GM10248 (cell line): Measurements from ENCODE around the gene BHLHE41.
A peak's percentile ranks its signal among the peaks of the same experiment; 100 is the strongest.

Source experiments
- CTCF ChIA-PET: fragments of 300-600 bp; sonication (Branson Sonifier 250); formaldehyde crosslinking; extraction: SDS; loops from one replicate; lab custom pipeline; 2021; ENCODE audit warnings: antibody characterized with exemption; lab: Yijun Ruan, JAX
- POLR2A ChIA-PET: fragments of 350-650 bp; sonication (Branson Sonifier 250); formaldehyde crosslinking; extraction: SDS; loops from one replicate; lab custom pipeline; 2020; ENCODE audit warnings: antibody characterized with exemption; lab: Yijun Ruan, JAX
- DNase-seq: peaks from one replicate; pipeline ENCODE4 v3.0.0; 2012; ENCODE audit errors: extremely low spot score
- CTCF ChIP-seq: IDR thresholded peaks from 2 replicates; pipeline ENCODE4 v1.5.1; 2012; ENCODE audit warnings: mild to moderate bottlenecking, low read depth; ENCODE audit errors: extremely low read depth, missing control alignments, control extremely low read depth

Gene BHLHE41

DNA sequence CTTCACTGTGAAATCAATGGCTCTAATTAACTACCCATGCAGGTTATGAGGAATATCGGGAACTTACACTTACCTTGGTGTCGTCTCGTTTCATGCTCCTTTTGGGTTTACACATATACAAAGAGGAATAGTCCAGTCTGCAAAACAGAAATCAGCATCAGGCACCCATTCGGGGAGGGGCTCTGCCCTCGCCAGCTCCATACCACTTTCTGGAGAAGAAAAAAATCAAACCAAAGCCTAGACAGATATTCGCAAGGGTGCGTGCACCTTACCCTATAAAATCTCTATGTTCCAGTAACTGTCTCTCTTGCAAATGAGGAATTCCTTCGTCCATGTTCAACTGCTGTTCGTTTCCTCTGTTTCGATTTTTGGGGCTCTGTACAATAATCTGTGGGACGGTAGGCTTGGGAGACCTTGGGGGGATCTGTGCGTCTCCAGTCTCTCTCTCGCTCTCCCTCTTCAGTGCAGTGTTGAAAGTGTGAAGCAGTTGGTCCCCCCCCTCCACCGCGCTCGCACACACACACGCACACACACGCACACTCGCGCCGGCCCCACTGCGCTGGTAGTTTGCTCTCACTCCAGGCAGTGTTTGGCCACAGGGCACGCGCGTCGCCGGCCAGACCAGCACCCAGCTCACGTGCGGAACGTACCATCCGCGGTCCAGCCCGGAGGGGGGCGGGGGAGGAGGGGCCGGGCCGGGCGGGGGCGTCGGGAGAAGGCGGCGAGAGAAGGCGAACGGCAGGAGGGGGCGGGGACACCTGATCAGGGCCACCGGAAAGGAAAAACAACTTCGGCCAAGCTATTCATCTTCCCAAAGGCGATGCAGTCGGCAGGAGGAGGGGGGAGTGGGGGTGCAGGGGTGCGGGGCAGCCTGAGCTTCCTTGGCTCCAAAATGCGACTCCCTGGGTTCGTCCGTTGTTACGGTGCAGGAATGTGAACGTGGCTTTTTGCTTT is at the start of gene BHLHE41:
Gene BHLHE41 (minus strand): TSS at position 592 of the 954 bp plus-strand sequence. CDS start 258 bp downstream, at position 334.
- TF ChIP-seq CTCF = no peak
- peak; percentile 37 for DNase-seq
- ChIA-PET POLR2A (no interaction called here), CTCF (interaction anchor here (0.8 to 3.1 kb wide), 3 partner anchors 10 to 36 kb away, joined by 3 to 8 read pairs (median 5); no protein-coding TSS in a partner anchor)

DNA sequence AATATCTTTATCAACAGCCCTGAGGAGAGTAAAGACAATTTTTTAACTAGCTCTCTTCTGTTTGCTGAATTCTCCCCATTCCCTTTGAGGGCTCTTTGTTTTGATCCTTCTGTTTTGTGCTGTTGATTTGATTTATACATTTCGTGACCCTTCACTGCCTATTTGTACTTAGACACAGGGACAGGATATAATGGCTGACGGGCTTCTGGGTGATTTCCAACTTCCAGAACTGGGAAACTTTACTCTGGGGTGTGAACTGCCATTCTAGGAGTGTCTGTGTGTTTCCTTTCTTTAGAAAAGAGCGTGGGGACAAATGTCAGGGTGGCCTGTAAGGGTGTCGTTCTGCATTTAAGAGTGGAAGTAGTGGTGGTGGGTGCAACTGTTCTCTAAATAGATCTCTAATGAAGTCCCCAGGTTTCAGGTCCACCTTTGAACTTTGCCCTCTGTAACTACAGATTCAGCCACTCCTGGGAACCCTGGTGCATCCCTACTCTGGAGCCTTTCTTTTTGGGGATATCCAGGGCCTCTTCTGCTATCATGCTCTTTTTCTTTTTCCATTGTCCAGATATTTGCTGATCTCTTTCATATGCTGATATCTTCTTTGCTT is 48.2 kb upstream of the BHLHE41 start:
- TF ChIP-seq CTCF = no peak
- POLR2A ChIA-PET = no interaction called here
- CTCF ChIA-PET = no interaction called here

GRCh38 chr12:26172539-26172938 is 47.7 kb upstream of the BHLHE41 start:
- POLR2A ChIA-PET = no interaction called here
- CTCF ChIA-PET = no interaction called here
- DNase-seq = no peak
- TF ChIP-seq CTCF = no peak

More for the DNA sequence above, 48.2 kb upstream of the BHLHE41 start:
- no peak for DNase-seq

GRCh38 chr12:26172013-26172412 is 47.2 kb upstream of the BHLHE41 start:
- CTCF ChIA-PET = no interaction called here
- TF ChIP-seq CTCF = no peak
- no peak for DNase-seq
- POLR2A ChIA-PET = no interaction called here

- no peak for DNase-seq
- ChIA-PET POLR2A (no interaction called here), CTCF (no interaction called here)
- no peak for TF ChIP-seq CTCF
Measured at GRCh38 chr12:26164118-26164517, 39.3 kb upstream of the BHLHE41 start.

GRCh38 chr12:26162905-26163304 is 38.1 kb upstream of the BHLHE41 start:
- peak; percentile 45 for DNase-seq
- ChIA-PET CTCF (interaction anchor here (0.8 to 1.8 kb wide), 3 partner anchors 9 to 51 kb away, joined by 3 read pairs; no protein-coding TSS in a partner anchor), POLR2A (no interaction called here)
- TF ChIP-seq CTCF = no peak
